Spleen (tissue), 7 donors: ENCODE data around the gene DEUP1.

Source experiments
- CTCF ChIP-seq, 11 experiments: fragments of 200-600 bp in 7 of 11; fragments of 450-650 bp in 4 of 11; sonication (generic) in 4 of 11; IDR thresholded peaks in 8 of 11; conservative IDR thresholded peaks in 3 of 11; 1 replicate in 7 of 11; 2 replicates in 4 of 11; pipeline versions ENCODE4 v1.4.0 to v1.8.0; 2016 to 2021; ENCODE audit warnings: antibody characterized with exemption in 11 of 11, inconsistent platforms in 4 of 11, mild to moderate bottlenecking in 1 of 11
- POLR2A ChIP-seq, 3 donors: fragments of 450-650 bp; IDR thresholded peaks; one replicate each; pipeline ENCODE4 v1.5.1; 2017; ENCODE audit warnings: antibody characterized with exemption in 3 of 3, mild to moderate bottlenecking in 1 of 3
- POLR2AphosphoS5 ChIP-seq, 3 donors: sonication (generic); formaldehyde crosslinking; IDR thresholded peaks; one replicate each; pipeline ENCODE4 v1.5.1; 2017; ENCODE audit warnings: antibody characterized with exemption in 3 of 3
- donor health status: DM: no; HTN: no; CAD: no; lungs with moderate emphysema.
- donor health status: DM: no; HTN: no; CAD: no.
- donor health status: DM: no; HTN: no; CAD: no.

DNA sequence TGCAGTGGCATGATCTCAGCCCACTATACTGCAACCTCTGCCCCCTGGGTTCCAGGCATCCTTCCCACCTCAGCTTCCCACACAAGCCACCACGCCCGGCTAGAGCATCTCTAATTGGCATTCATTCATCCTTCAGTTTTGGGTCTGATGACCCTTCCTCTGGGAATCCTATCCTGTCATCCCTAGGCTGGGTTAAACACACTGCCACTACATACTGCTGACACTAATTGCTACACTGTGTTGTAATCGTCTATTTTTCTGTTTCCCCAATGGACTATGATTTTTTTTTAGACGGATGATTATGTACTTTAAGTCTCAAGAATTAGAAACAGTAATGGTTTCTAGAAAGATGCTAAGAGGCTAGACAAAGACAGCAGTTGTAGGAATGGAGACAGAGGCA, 62.8 kb downstream of the DEUP1 start:
- no peak for TF ChIP-seq POLR2A (IDR thresholded peaks at IDR 0.05)
- TF ChIP-seq CTCF (IDR thresholded peaks at IDR 0.05 in 8 of 11, conservative IDR thresholded peaks at IDR 0.05 in 3 of 11), result no peak
- no peak for TF ChIP-seq POLR2AphosphoS5 (IDR thresholded peaks at IDR 0.05)
